ENCODE data around the gene KCNG4. TPM values are rescaled to one million over a fixed set of nuclear protein-coding genes. Genes with fewer than 3 reads are reported as not detected.

The KCNG4 gene
- total and polyA plus RNA-seq, 2 donors (not counting 3 experiments of a cell fraction or from before 2014, with no cell fraction given): not detected

- Histone ChIP-seq H3K36me3 (ENCODE audit: control insufficient read depth in 2 of 2, extremely low read depth in 1 of 2, insufficient read depth in 2 of 2, low read length in 2 of 2) (peaks cover 6 to 44% of the 10 kb centered on the region in 2 experiments), H3K4me3 (replicated peaks in 1 of 3; ENCODE audit: insufficient read depth in 1 of 3, low read depth in 1 of 3, low read length in 3 of 3) (no peak overlapping the region), H3K27ac (ENCODE audit: insufficient read depth, low read depth, low read length) (no peak overlapping the region), H3K4me2 (ENCODE audit: insufficient read depth, low read length) (no peak overlapping the region), H3K9ac (replicated peaks; ENCODE audit: extremely low read depth, insufficient read depth, low read length) (no peak overlapping the region), H3K4me1 (ENCODE audit: control insufficient read depth, extremely low read depth, insufficient read depth, low read length) (peaks cover 27% of the 10 kb centered on the region), H2AFZ (ENCODE audit: low read depth, low read length) (no peak overlapping the region), H4K20me1 (replicated peaks; ENCODE audit: control insufficient read depth, extremely low read depth, insufficient read depth, low read length) (no peaks in the 10 kb centered on the region), H3K79me2 (ENCODE audit: control insufficient read depth, insufficient read depth, low read length) (peaks cover 23% of the 10 kb centered on the region), H3K27me3 (ENCODE audit: control insufficient read depth in 2 of 2, insufficient read depth in 2 of 2, low read length in 2 of 2) (no peaks in the 10 kb centered on the region), H3K9me3 (replicated peaks; ENCODE audit: control insufficient read depth, insufficient read depth, low read length) (no peaks in the 10 kb centered on the region), H3K9me1 (replicated peaks; ENCODE audit: control insufficient read depth, extremely low read depth, insufficient read depth, low read length) (no peaks in the 10 kb centered on the region)
- POLR2A ChIA-PET: no interaction called here
- intact Hi-C loops (cut with micrococcal nuclease): no loop called here
- CTCF ChIA-PET: no interaction called here
- BruUV-seq (replicated peaks): no TSS peak
- dilution Hi-C loops (cut with MboI; ENCODE audit: extremely low pct_ligation_motif_present, low sequenced_read_pairs): no loop called here
- FAIRE-seq (no peak), DNase-seq (ENCODE audit: low read depth, low spot score) (no peak)
- TF ChIP-seq POLR2AphosphoS5 (IDR thresholded peaks at IDR 0.05; ENCODE audit: insufficient read depth, low read depth, low read length) (no peak), GATA2 (IDR thresholded peaks at IDR 0.05; ENCODE audit: insufficient read depth, insufficient read length, low read depth, low read length) (no peak), POLR2A (IDR thresholded peaks at IDR 0.05; ENCODE audit: low read depth, low read length) (no peak), FOS (IDR thresholded peaks at IDR 0.05; ENCODE audit: borderline replicate concordance, insufficient read depth, low read length) (no peak), MAX (IDR thresholded peaks at IDR 0.05; ENCODE audit: insufficient read depth, insufficient read length) (no peak), CTCF (IDR thresholded peaks at IDR 0.05; ENCODE audit: extremely low read depth in 1 of 2, insufficient read depth in 1 of 2, low read depth in 1 of 2, low read length in 2 of 2) (no peak), EZH2 (IDR thresholded peaks at IDR 0.05; ENCODE audit: borderline replicate concordance, low read depth, low read length, severe bottlenecking) (no peak), MYC (IDR thresholded peaks at IDR 0.05; ENCODE audit: low read depth, low read length) (no peak), JUN (IDR thresholded peaks at IDR 0.05; ENCODE audit: borderline replicate concordance, insufficient read depth, insufficient read length, low read depth) (no peak)
These were observed 57.7 kb downstream of the KCNG4 start for GRCh38 chr16:84182104-84182503.
